SK-N-SH treated with all-trans-retinoic acid at 6 μM for 48 hours (cell line): ENCODE results near the gene GPRIN3.

Experiments used
- ARNTL ChIP-seq: fragments of 450-650 bp; formaldehyde crosslinking; IDR thresholded peaks from 2 replicates; pipeline ENCODE4 v1.5.0; 2020; ENCODE audit warnings: low read depth, mild to moderate bottlenecking, moderate library complexity, borderline replicate concordance
- RARB ChIP-seq: fragments of 250-450 bp; sonication (Bioruptor Pico); IDR thresholded peaks from 2 replicates; pipeline ENCODE4 v1.8.0; 2021; ENCODE audit warnings: mild to moderate bottlenecking, moderate library complexity
- TOX ChIP-seq: fragments of 250-450 bp; sonication (Bioruptor Pico); IDR thresholded peaks from 2 replicates; pipeline ENCODE4 v1.8.0; 2021; ENCODE audit warnings: mild to moderate bottlenecking, moderate library complexity, borderline replicate concordance
- ZFP30 ChIP-seq: fragments of 450-650 bp; formaldehyde crosslinking; IDR thresholded peaks from 2 replicates; pipeline ENCODE4 v1.5.0; 2022; ENCODE audit warnings: mild to moderate bottlenecking, moderate library complexity

DNA sequence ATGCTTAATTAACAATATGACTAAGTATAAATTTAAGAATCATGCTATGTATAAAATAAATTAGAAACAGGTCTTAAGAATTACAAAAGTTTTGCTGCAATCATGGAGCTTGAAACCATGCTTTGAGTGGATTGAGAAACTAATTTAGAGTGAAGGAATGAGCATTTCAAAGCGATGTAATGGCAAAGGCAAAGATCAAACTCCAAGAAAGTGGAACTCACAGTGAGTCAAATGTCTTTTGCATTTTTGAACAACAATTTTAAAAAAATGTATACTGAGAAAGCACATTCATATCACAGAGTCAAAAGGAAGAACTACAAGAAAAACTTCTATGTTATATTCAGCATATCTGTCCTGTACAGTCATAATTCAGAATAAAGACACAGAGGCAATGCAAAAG, 6.6 kb downstream of the GPRIN3 start:
- TF ChIP-seq TOX (CRISPR knock-in tag), result no peak
- no peak for TF ChIP-seq RARB
- TF ChIP-seq ZFP30 (CRISPR knock-in tag), result no peak
- no peak for TF ChIP-seq ARNTL (CRISPR knock-in tag)
